ENCODE data around the gene HIVEP1.

The HIVEP1 gene

DNA sequence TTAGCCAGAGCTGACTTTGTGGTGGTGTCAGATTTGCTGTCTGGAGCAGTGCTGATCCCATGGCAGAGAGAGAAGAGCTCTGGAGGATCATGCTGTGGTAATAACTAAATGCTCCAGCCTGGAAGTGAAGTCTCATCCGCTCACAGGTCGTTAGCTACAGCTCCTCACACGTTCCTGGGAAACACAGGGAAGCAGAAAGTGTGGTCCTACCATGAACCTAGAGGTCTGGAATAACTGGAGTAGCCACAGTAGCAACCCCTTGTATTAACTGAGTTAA is 2.7 kb downstream of the HIVEP1 start:
- DNase-seq (ENCODE audit: low read depth), result no peak
- no peak for TF ChIP-seq POLR2A (IDR thresholded peaks at IDR 0.05; ENCODE audit: extremely low read depth, insufficient read length)
- TF ChIP-seq, protein P1, sequence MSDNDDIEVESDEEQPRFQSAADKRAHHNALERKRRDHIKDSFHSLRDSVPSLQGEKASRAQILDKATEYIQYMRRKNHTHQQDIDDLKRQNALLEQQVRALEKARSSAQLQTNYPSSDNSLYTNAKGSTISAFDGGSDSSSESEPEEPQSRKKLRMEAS (IDR thresholded peaks at IDR 0.05; ENCODE audit: low read depth, low read length), result no peak
- TF ChIP-seq, protein P2, sequence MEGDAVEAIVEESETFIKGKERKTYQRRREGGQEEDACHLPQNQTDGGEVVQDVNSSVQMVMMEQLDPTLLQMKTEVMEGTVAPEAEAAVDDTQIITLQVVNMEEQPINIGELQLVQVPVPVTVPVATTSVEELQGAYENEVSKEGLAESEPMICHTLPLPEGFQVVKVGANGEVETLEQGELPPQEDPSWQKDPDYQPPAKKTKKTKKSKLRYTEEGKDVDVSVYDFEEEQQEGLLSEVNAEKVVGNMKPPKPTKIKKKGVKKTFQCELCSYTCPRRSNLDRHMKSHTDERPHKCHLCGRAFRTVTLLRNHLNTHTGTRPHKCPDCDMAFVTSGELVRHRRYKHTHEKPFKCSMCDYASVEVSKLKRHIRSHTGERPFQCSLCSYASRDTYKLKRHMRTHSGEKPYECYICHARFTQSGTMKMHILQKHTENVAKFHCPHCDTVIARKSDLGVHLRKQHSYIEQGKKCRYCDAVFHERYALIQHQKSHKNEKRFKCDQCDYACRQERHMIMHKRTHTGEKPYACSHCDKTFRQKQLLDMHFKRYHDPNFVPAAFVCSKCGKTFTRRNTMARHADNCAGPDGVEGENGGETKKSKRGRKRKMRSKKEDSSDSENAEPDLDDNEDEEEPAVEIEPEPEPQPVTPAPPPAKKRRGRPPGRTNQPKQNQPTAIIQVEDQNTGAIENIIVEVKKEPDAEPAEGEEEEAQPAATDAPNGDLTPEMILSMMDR (IDR thresholded peaks at IDR 0.05; ENCODE audit: low read depth, low read length), result no peak
- TF ChIP-seq MYC (IDR thresholded peaks at IDR 0.05; ENCODE audit: low read depth, low read length), result no peak
- H3K4me3 ChIP-seq (ENCODE audit: low read depth, low read length), result no peak overlapping the region

DNA sequence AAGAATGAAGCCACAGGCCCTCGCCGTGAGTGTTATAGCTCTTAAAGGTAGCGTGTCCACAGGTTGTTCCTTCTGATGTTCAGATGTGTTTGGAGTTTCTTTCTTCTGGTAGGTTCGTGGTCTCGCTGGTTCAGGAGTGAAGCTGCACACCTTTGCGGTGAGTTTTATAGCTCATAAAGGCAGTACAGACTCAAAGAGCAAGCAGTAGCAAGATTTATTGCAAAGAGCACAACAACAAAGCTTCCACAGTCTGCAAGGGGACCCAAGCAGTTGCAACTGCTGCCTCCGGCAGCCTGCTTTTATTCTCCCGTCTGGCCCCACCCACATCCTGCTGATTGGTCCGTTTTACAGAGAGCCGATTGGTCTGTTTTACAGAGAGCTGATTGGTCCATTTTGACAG is 5.2 kb downstream of the HIVEP1 start:
- H3K4me3 ChIP-seq (ENCODE audit: low read depth, low read length), result no peak overlapping the region
- TF ChIP-seq, protein P1 (IDR thresholded peaks at IDR 0.05; ENCODE audit: low read depth, low read length), result no peak
- TF ChIP-seq POLR2A (IDR thresholded peaks at IDR 0.05; ENCODE audit: extremely low read depth, insufficient read length) (no peak), MYC (IDR thresholded peaks at IDR 0.05; ENCODE audit: low read depth, low read length) (no peak)
- TF ChIP-seq, protein P2 (IDR thresholded peaks at IDR 0.05; ENCODE audit: low read depth, low read length), result no peak
- no peak for DNase-seq (ENCODE audit: low read depth)

DNA sequence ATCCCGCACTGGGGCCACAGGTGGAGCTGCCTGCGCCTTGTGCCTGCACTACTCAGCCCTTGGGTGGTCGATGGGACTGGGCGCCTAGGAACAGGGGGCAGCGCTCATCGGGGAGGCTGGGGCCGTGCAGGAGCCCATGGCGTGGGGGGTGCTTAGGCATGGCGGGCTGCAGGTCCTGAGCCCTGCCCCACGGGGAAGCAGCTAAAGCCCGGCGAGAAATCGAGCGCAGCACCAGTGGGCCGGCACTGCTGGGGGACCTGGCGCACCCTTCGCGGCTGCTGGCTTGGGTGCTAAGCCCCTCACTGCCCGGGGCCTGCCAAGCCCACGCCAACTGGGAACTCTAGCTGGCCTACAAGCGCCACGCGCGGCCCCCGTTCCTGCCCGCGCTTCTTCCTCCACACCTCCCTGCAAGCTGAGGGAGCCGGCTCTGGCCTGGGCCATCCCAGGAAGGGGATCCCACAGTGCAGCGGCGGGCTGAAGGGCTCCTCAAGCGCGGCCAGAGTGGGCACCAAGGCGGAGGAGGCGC is 5.8 kb downstream of the HIVEP1 start:
- TF ChIP-seq POLR2A (IDR thresholded peaks at IDR 0.05; ENCODE audit: extremely low read depth, insufficient read length), result no peak
- TF ChIP-seq, protein P2 (IDR thresholded peaks at IDR 0.05; ENCODE audit: low read depth, low read length), result no peak
- TF ChIP-seq, protein P1 (IDR thresholded peaks at IDR 0.05; ENCODE audit: low read depth, low read length), result no peak
- TF ChIP-seq MYC (IDR thresholded peaks at IDR 0.05; ENCODE audit: low read depth, low read length), result no peak
- no peak for DNase-seq (ENCODE audit: low read depth)
- H3K4me3 ChIP-seq (ENCODE audit: low read depth, low read length), result no peak overlapping the region

DNA sequence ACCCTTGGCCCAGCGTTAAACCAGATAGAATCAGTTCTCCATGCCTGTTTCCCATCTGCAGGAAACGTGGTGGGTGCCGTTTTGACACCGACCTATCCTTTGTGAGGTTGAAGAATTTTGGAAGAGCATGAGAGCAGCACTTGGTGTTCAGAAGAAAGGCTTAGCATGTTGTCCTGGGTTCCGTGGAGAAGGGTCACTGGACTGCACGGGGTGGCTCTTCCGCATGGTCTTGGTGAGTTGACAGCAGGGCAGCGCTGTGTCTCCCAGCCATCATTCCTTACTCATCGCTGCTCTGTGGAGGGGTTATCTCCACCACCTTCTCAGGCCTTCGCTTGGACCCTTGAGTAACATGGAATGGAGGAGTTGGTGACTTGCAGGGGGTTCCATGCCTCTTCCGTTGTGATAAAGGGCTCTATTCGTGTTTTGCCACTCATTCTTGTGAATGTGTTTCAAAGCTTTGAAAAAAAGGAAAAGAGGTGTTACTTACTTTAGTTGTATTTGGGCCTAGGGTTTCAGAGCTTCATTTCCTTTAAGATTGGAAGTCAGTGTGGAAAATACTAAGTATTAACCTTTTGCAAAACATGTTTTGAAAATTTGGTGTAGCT is 8.2 kb downstream of the HIVEP1 start:
- no peak for DNase-seq (ENCODE audit: low read depth)
- TF ChIP-seq, protein P1 (IDR thresholded peaks at IDR 0.05; ENCODE audit: low read depth, low read length), result no peak
- TF ChIP-seq MYC (IDR thresholded peaks at IDR 0.05; ENCODE audit: low read depth, low read length) (no peak), POLR2A (IDR thresholded peaks at IDR 0.05; ENCODE audit: extremely low read depth, insufficient read length) (no peak)
- TF ChIP-seq, protein P2 (IDR thresholded peaks at IDR 0.05; ENCODE audit: low read depth, low read length), result no peak
- H3K4me3 ChIP-seq (ENCODE audit: low read depth, low read length), result no peak overlapping the region

DNA sequence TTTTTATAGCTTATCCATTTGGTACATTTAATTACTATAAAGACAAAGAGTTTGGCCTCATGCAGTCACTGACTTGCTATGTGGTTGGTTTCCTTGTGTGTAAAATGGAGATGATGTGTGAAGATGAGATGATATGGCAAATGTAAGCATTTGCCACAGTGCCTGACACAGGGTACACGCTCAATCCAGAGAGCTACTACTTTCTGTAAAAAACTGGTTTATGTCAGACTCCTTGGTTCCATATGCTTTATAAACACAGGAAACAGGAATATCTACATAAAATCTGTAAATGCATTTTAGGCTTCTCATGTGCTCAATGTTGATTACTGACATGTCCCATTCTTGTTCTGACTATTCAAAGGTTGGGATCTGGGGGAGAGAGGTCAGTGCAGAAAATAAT is 10.4 kb downstream of the HIVEP1 start:
- DNase-seq (ENCODE audit: low read depth), result no peak
- H3K4me3 ChIP-seq (ENCODE audit: low read depth, low read length), result no peak overlapping the region
- TF ChIP-seq, protein P2 (IDR thresholded peaks at IDR 0.05; ENCODE audit: low read depth, low read length), result no peak
- TF ChIP-seq POLR2A (IDR thresholded peaks at IDR 0.05; ENCODE audit: extremely low read depth, insufficient read length) (no peak), MYC (IDR thresholded peaks at IDR 0.05; ENCODE audit: low read depth, low read length) (no peak)
- TF ChIP-seq, protein P1 (IDR thresholded peaks at IDR 0.05; ENCODE audit: low read depth, low read length), result no peak

Measured in NB4 (cell line).